Measurements from ENCODE around the gene PPM1A.

PPM1A gene

GRCh38 chr14:60327447-60328331 lies 78.7 kb downstream of the PPM1A start:
- DNase-seq: no peak

DNA sequence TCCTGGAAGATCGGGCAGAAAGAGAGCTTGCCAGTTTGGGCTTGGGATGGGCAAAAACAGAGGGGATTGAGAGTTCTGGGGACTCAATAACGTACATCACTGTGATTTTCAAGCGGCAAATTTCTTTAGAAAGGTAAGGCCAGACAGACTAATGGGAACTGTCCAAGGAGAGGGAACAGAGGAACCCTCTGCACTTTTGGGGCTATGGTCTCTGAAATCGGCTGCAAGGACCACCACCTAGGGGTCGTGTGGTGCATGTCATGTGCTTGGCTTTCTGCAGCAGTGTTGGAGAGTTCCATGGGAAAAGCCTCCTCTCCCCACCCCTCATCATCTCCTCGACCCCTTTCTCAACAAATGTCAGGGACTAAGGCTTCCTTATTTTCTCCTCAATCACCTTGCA lies 79.6 kb downstream of the PPM1A start:
- no peak for DNase-seq

GRCh38 chr14:60329274-60329673 lies 80.3 kb downstream of the PPM1A start:
- DNase-seq: no peak

GRCh38 chr14:60331201-60332045 lies 82.4 kb downstream of the PPM1A start:
- peak; percentile 64 for DNase-seq

GRCh38 chr14:60332046-60332399 lies 83.0 kb downstream of the PPM1A start:
- no peak for DNase-seq

DNA sequence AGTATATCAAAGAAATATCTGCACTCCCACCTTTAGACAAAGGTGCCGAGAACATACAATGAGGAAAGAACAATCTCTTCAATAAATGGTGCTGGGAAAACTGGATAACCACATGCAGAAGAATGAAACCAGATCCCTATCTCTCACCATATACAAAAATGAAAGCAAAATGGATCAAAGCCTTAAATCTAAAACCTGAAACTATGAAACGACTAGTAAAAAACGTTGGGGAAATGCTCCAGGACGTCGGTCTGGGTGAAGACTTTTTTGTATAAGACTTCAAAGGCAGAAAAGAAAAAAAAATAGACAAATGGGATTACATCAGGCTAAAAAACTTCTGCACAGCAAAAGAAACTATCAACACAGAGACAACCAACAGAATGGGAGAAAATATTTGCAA lies 83.8 kb downstream of the PPM1A start:
- no peak for DNase-seq

DNA sequence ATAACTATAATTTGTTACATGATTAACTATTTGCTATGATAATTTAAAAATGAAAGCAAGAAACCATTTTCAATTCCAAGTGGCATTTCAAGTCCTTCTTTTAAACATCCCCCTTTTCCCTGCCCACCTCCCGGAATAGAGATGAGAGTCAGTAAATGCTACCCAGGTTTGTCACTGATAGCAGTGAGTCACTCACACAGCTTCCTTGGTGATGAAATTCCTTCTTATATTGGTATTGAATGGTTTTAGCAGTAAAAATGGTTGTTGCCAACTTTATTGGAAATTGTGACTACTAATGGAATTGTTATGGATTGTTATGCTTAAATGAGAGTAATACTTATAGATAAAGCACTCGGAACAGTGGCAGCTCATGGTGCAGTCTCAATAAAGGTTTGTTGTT lies 90.5 kb downstream of the PPM1A start:
- DNase-seq: no peak

GRCh38 chr14:60343571-60344071 lies 94.6 kb downstream of the PPM1A start:
- no peak for DNase-seq

GRCh38 chr14:60344751-60345150 lies 95.7 kb downstream of the PPM1A start:
- DNase-seq: no peak

- no peak for DNase-seq
Observed at GRCh38 chr14:60346706-60347105, 97.7 kb downstream of the PPM1A start.

- peak; percentile 16 for DNase-seq
Observed at GRCh38 chr14:60348211-60348610, 99.2 kb downstream of the PPM1A start.

Measured in NCI-H1417 treated with DMSO at 0.1 percent for 48 hours (cell line).